HEK293 (cell line): ENCODE data around the gene PHF5A.
A peak's percentile ranks its signal among the peaks of the same experiment; 100 is the strongest.

Experiments
- CTCF ChIA-PET: fragments of 350-600 bp; formaldehyde crosslinking; extraction: SDS; loops from one replicate; lab custom pipeline; 2021; ENCODE audit warnings: antibody characterized with exemption; lab: Yijun Ruan, JAX
- POLR2A ChIA-PET: fragments of 300-600 bp; formaldehyde crosslinking; extraction: SDS; loops from one replicate; lab custom pipeline; 2020; ENCODE audit warnings: antibody characterized with exemption, inconsistent platforms; lab: Yijun Ruan, JAX
- H3K27ac ChIP-seq: fragments of 200-500 bp; sonication (Bioruptor generic); 2 replicates; pipeline ENCODE4 v1.5.1; 2014; ENCODE audit warnings: low read depth, low read length, control low read depth, inconsistent platforms; ENCODE audit errors: extremely low read depth
- H3K36me3 ChIP-seq, 2 experiments: fragments of 200-500 bp in 1 of 2; sonication (Bioruptor generic) in 1 of 2; 1 replicate in 1 of 2; 2 replicates in 1 of 2; pipeline ENCODE4 v1.5.1; 2014 to 2017; ENCODE audit warnings: inconsistent platforms in 2 of 2, low read length in 2 of 2; ENCODE audit not compliant: control insufficient read depth in 2 of 2, insufficient read depth in 1 of 2
- H3K4me1 ChIP-seq: fragments of 200-500 bp; sonication (Bioruptor generic); 2 replicates; pipeline ENCODE4 v1.5.1; 2014; ENCODE audit warnings: mild to moderate bottlenecking, low read length, inconsistent platforms; ENCODE audit not compliant: control insufficient read depth, insufficient read depth
- H3K4me3 ChIP-seq: 2 replicates; pipeline ENCODE4 v1.5.1; 2011; ENCODE audit warnings: low read depth, mild to moderate bottlenecking, control low read depth, low read length, moderate library complexity
- H3K9me3 ChIP-seq: fragments of 200-500 bp; sonication (Bioruptor generic); 2 replicates; pipeline ENCODE4 v1.5.1; 2014; ENCODE audit warnings: low read depth, low read length, inconsistent platforms; ENCODE audit not compliant: control insufficient read depth, insufficient read depth
- EGR2 ChIP-seq: fragments of 450-650 bp; formaldehyde crosslinking; IDR thresholded peaks from 2 replicates; pipeline ENCODE4 v1.5.1; 2016; ENCODE audit warnings: low read depth, missing biosample characterization, missing genetic modification characterization
- GLIS1 ChIP-seq: fragments of 450-650 bp; formaldehyde crosslinking; IDR thresholded peaks from 2 replicates; pipeline ENCODE4 v1.5.1; 2016; ENCODE audit warnings: missing biosample characterization, missing genetic modification characterization
- PRDM4 ChIP-seq: fragments of 450-650 bp; formaldehyde crosslinking; IDR thresholded peaks from 2 replicates; pipeline ENCODE4 v1.5.1; 2017; ENCODE audit warnings: missing biosample characterization, missing genetic modification characterization
- SCRT2 ChIP-seq: fragments of 450-650 bp; formaldehyde crosslinking; IDR thresholded peaks from 2 replicates; pipeline ENCODE4 v1.5.1; 2016; ENCODE audit warnings: missing biosample characterization, missing genetic modification characterization
- SP7 ChIP-seq: fragments of 450-650 bp; formaldehyde crosslinking; IDR thresholded peaks from 2 replicates; pipeline ENCODE4 v1.5.1; 2016; ENCODE audit warnings: missing biosample characterization, missing genetic modification characterization
- TRIM28 ChIP-seq: IDR thresholded peaks from 2 replicates; pipeline ENCODE4 v1.6.1; 2011; ENCODE audit warnings: low read length, control low read depth, borderline replicate concordance
- ZBTB17 ChIP-seq: fragments of 450-650 bp; formaldehyde crosslinking; IDR thresholded peaks from 2 replicates; pipeline ENCODE4 v1.5.1; 2016; ENCODE audit warnings: missing biosample characterization, missing genetic modification characterization
- ZBTB20 ChIP-seq: fragments of 450-650 bp; formaldehyde crosslinking; IDR thresholded peaks from 2 replicates; pipeline ENCODE4 v1.5.1; 2016; ENCODE audit warnings: missing biosample characterization, missing genetic modification characterization
- ZBTB48 ChIP-seq: fragments of 450-650 bp; formaldehyde crosslinking; IDR thresholded peaks from 2 replicates; pipeline ENCODE4 v1.5.1; 2016; ENCODE audit warnings: missing biosample characterization, missing genetic modification characterization
- ZBTB8A ChIP-seq: fragments of 450-650 bp; formaldehyde crosslinking; IDR thresholded peaks from 2 replicates; pipeline ENCODE4 v1.5.1; 2016; ENCODE audit warnings: missing biosample characterization, missing genetic modification characterization
- ZFHX2 ChIP-seq: fragments of 450-650 bp; formaldehyde crosslinking; conservative IDR thresholded peaks from 2 replicates; pipeline ENCODE4 v1.5.1; 2016; ENCODE audit warnings: missing biosample characterization, missing genetic modification characterization
- ZNF335 ChIP-seq: fragments of 450-650 bp; formaldehyde crosslinking; conservative IDR thresholded peaks from 2 replicates; pipeline ENCODE4 v1.5.1; 2016; ENCODE audit warnings: missing biosample characterization, missing genetic modification characterization
- ZNF37A ChIP-seq: fragments of 450-650 bp; IDR thresholded peaks from 2 replicates; pipeline ENCODE4 v1.5.1; 2018; ENCODE audit warnings: missing biosample characterization, missing genetic modification characterization
- ZNF610 ChIP-seq: fragments of 450-650 bp; formaldehyde crosslinking; IDR thresholded peaks from 2 replicates; pipeline ENCODE4 v1.5.1; 2016; ENCODE audit warnings: missing biosample characterization, missing genetic modification characterization, borderline replicate concordance
- ZNF677 ChIP-seq: fragments of 450-650 bp; IDR thresholded peaks from 2 replicates; pipeline ENCODE4 v1.5.0; 2018; ENCODE audit warnings: missing biosample characterization, mild to moderate bottlenecking, missing genetic modification characterization, moderate library complexity
- TF ChIP-seq, protein P1 (sequence below): fragments of 450-650 bp; formaldehyde crosslinking; IDR thresholded peaks from 2 replicates; pipeline ENCODE4 v1.5.1; 2016; ENCODE audit warnings: missing biosample characterization, missing genetic modification characterization
- TF ChIP-seq, protein P2 (sequence below): fragments of 450-650 bp; formaldehyde crosslinking; IDR thresholded peaks from 2 replicates; pipeline ENCODE4 v1.5.1; 2016; ENCODE audit warnings: missing biosample characterization, missing genetic modification characterization
- TF ChIP-seq, protein P3 (sequence below): fragments of 450-650 bp; formaldehyde crosslinking; IDR thresholded peaks from 2 replicates; pipeline ENCODE4 v1.5.1; 2017; ENCODE audit warnings: missing biosample characterization, missing genetic modification characterization
- TF ChIP-seq, protein P4 (sequence below): fragments of 450-650 bp; formaldehyde crosslinking; IDR thresholded peaks from 2 replicates; pipeline ENCODE4 v1.5.1; 2016; ENCODE audit warnings: missing biosample characterization, missing genetic modification characterization
- TF ChIP-seq, protein P5 (sequence below): fragments of 450-650 bp; formaldehyde crosslinking; IDR thresholded peaks from 2 replicates; pipeline ENCODE4 v1.5.1; 2016; ENCODE audit warnings: missing biosample characterization, missing genetic modification characterization

Gene PHF5A

DNA sequence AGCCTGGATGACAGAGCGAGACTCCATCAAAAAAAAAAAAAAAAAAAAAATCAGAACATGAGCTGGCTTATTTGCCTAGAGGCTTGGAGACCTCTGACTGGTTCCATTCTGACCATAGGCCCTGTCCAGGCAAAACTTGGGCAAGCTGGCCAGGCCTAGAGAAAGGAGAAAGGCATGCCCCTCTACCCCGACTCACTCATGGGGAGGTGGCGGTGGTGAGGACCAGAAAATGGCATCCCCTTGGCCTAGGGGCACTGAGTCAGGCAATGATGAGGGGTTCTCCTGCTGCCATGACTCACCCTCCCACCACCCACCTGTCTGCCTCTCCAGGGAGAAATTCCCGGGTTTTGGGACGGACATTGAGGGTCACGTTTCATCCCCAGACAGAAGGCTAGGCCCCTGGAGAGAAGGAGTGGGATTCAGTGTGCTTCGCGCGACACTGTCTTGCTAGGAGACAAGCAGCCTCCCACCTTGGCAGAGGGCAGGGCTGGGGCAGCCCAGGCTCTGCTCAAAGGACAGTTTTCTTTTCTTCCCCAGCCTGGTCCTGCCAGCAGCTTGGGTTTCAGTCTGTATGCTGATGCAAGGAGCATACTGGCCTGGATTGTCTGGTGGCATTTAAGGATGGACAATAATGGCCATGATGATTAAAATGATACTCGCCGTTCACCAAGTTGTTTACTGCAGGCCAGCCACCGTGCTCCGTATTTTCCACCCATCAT is 39.1 kb downstream of the PHF5A start:
- Histone ChIP-seq H3K27ac (no peak overlapping the region; the same call in 1 of the 2 replicates), H3K9me3 (no peaks in the 10 kb centered on the region), H3K4me3 (no peak overlapping the region), H3K36me3 (peaks cover 3 to 44% of the 10 kb centered on the region in 2 experiments; a peak in 2 of 3 replicates), H3K4me1 (peaks cover 4% of the 10 kb centered on the region; the same call in 1 of the 2 replicates)
- ChIA-PET CTCF (interaction anchor here (1.2 to 1.9 kb wide), 2 partner anchors 26 to 89 kb away, joined by 5 read pairs; no protein-coding TSS in a partner anchor), POLR2A (interaction anchor here (0.7 to 1.2 kb wide), 4 partner anchors 13 to 48 kb away, joined by 3 to 6 read pairs (median 4); partner anchors contain the start of gene TEF)
- TF ChIP-seq, protein P1, sequence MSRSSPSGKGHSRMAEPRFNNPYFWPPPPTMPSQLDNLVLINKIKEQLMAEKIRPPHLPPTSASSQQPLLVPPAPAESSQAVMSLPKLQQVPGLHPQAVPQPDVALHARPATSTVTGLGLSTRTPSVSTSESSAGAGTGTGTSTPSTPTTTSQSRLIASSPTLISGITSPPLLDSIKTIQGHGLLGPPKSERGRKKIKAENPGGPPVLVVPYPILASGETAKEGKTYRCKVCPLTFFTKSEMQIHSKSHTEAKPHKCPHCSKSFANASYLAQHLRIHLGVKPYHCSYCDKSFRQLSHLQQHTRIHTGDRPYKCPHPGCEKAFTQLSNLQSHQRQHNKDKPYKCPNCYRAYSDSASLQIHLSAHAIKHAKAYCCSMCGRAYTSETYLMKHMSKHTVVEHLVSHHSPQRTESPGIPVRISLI (tag by site-specific recombination), result peak; percentile 66
- TF ChIP-seq ZNF677 (tag by site-specific recombination) (peak; percentile 46; the same call in 1 of the 2 replicates), ZNF610 (tag by site-specific recombination) (no peak), GLIS1 (tag by site-specific recombination) (peak; percentile 33; the same call in 1 of the 2 replicates), ZBTB17 (tag by site-specific recombination) (peak; percentile 55; the same call in 1 of the 2 replicates), EGR2 (tag by site-specific recombination) (peak; percentile 79), SCRT2 (tag by site-specific recombination) (peak; percentile 64; the same call in 1 of the 2 replicates), ZBTB20 (tag by site-specific recombination) (peak; percentile 17; the same call in 1 of the 2 replicates), ZNF335 (tag by site-specific recombination) (0 out of 2 replicates have a peak, but pooled peaks have one; percentile 23), ZFHX2 (tag by site-specific recombination) (peak; percentile 78), ZBTB48 (tag by site-specific recombination) (no peak), ZNF37A (tag by site-specific recombination) (no peak), SP7 (tag by site-specific recombination) (peak; percentile 66)
- TF ChIP-seq, protein P2, sequence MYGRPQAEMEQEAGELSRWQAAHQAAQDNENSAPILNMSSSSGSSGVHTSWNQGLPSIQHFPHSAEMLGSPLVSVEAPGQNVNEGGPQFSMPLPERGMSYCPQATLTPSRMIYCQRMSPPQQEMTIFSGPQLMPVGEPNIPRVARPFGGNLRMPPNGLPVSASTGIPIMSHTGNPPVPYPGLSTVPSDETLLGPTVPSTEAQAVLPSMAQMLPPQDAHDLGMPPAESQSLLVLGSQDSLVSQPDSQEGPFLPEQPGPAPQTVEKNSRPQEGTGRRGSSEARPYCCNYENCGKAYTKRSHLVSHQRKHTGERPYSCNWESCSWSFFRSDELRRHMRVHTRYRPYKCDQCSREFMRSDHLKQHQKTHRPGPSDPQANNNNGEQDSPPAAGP, result 0 out of 2 replicates have a peak, but pooled peaks have one; percentile 27
- TF ChIP-seq, protein P3, sequence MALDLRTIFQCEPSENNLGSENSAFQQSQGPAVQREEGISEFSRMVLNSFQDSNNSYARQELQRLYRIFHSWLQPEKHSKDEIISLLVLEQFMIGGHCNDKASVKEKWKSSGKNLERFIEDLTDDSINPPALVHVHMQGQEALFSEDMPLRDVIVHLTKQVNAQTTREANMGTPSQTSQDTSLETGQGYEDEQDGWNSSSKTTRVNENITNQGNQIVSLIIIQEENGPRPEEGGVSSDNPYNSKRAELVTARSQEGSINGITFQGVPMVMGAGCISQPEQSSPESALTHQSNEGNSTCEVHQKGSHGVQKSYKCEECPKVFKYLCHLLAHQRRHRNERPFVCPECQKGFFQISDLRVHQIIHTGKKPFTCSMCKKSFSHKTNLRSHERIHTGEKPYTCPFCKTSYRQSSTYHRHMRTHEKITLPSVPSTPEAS (tag by site-specific recombination), result no peak
- TF ChIP-seq, protein P4, sequence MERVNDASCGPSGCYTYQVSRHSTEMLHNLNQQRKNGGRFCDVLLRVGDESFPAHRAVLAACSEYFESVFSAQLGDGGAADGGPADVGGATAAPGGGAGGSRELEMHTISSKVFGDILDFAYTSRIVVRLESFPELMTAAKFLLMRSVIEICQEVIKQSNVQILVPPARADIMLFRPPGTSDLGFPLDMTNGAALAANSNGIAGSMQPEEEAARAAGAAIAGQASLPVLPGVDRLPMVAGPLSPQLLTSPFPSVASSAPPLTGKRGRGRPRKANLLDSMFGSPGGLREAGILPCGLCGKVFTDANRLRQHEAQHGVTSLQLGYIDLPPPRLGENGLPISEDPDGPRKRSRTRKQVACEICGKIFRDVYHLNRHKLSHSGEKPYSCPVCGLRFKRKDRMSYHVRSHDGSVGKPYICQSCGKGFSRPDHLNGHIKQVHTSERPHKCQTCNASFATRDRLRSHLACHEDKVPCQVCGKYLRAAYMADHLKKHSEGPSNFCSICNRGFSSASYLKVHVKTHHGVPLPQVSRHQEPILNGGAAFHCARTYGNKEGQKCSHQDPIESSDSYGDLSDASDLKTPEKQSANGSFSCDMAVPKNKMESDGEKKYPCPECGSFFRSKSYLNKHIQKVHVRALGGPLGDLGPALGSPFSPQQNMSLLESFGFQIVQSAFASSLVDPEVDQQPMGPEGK, result peak; percentile 58

DNA sequence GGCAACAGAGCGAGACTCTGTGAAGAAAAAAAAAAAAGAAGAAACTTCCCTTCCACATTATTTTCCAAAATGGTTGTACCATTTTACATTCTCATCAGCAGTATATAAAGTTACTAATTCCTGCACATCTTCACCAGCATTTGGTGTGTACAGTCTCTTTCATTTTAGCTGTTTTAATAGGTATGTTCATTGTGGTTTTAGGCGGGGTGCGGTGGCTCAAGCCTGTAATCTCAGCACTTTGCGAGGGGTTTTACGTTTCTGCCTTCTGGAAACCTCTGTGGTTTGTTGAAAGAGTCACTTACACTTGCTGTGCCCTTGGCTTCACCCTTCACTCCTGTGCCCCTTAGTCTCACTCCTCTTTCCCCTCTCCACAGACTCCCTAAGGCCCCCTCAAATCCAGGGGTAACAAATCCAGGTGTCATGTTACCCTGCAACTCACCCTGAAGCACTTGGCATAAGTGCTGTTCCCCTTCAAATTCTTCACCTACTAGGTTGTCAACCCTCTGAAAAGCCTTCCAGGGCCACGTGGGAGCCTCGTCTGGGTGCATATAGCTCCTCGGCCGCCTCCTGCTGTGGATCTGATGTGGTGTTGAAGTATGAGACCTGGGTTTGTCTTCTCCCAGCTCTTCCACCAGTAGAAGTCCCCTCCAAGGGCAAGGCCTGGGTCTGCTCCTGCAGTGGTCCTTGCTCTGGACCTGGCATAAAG is 42.7 kb downstream of the PHF5A start:
- POLR2A ChIA-PET, result interaction anchor here (0.6 to 2.0 kb wide), 7 partner anchors 8 to 187 kb away, joined by 3 to 10 read pairs (median 5); partner anchors contain the start of genes ACO2, PHF5A, TEF and TOB2
- Histone ChIP-seq H3K4me3 (no peak overlapping the region), H3K4me1 (peaks cover 4% of the 10 kb centered on the region; the same call in 1 of the 2 replicates), H3K9me3 (no peaks in the 10 kb centered on the region), H3K36me3 (peaks cover 9 to 28% of the 10 kb centered on the region in 2 experiments; a peak in 2 of 3 replicates), H3K27ac (peak overlapping the region; percentile 49; the same call in 1 of the 2 replicates)
- CTCF ChIA-PET, result interaction anchor here (0.6 to 1.7 kb wide), 2 partner anchors 92 to 156 kb away, joined by 5 to 6 read pairs; no protein-coding TSS in a partner anchor
- TF ChIP-seq ZBTB8A (tag by site-specific recombination), result 0 out of 2 replicates have a peak, but pooled peaks have one; percentile 28
- 0 out of 2 replicates have a peak, but pooled peaks have one; percentile 23 for TF ChIP-seq ZBTB48 (tag by site-specific recombination)
- TF ChIP-seq TRIM28, result no peak
- TF ChIP-seq, protein P5, sequence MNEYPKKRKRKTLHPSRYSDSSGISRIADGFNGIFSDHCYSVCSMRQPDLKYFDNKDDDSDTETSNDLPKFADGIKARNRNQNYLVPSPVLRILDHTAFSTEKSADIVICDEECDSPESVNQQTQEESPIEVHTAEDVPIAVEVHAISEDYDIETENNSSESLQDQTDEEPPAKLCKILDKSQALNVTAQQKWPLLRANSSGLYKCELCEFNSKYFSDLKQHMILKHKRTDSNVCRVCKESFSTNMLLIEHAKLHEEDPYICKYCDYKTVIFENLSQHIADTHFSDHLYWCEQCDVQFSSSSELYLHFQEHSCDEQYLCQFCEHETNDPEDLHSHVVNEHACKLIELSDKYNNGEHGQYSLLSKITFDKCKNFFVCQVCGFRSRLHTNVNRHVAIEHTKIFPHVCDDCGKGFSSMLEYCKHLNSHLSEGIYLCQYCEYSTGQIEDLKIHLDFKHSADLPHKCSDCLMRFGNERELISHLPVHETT (tag by site-specific recombination), result no peak
- TF ChIP-seq PRDM4 (tag by site-specific recombination), result no peak
